GM18519 (cell line): Measurements from ENCODE around the gene WFIKKN1.
"Not testable (repeated sequence)": the region's sequence is repeated elsewhere in the genome, so short reads cannot be mapped to it uniquely, and the experiment has no call there.

Experiments
- ATAC-seq: cut with Tn5 transposase; IDR thresholded peaks from one replicate; pipeline ENCODE4 v1.9.1; 2021; ENCODE audit warnings: mild to moderate bottlenecking, moderate library complexity; ENCODE audit not compliant: unreplicated experiment, low FRiP score

The WFIKKN1 gene

GRCh38 chr16:593807-594206 is 37.0 kb upstream of the WFIKKN1 start:
- ATAC-seq, result no peak

GRCh38 chr16:595094-595528 is 35.7 kb upstream of the WFIKKN1 start:
- no peak for ATAC-seq

- no peak for ATAC-seq
These were observed 34.6 kb upstream of the WFIKKN1 start for GRCh38 chr16:595942-596735.

GRCh38 chr16:596736-597060 is 34.1 kb upstream of the WFIKKN1 start:
- ATAC-seq, result no peak

GRCh38 chr16:597655-598054 is 33.1 kb upstream of the WFIKKN1 start:
- ATAC-seq, result not testable (repeated sequence)

GRCh38 chr16:598823-599739 is 31.7 kb upstream of the WFIKKN1 start:
- ATAC-seq, result no peak

- no peak for ATAC-seq
These were observed 30.0 kb upstream of the WFIKKN1 start for GRCh38 chr16:600781-601180.

- no peak for ATAC-seq
These were observed 26.9 kb upstream of the WFIKKN1 start for GRCh38 chr16:603933-604332.

GRCh38 chr16:606656-607307 is 24.0 kb upstream of the WFIKKN1 start:
- no peak for ATAC-seq

GRCh38 chr16:608019-608418 is 22.8 kb upstream of the WFIKKN1 start:
- no peak for ATAC-seq

- ATAC-seq, result no peak
These were observed 21.5 kb upstream of the WFIKKN1 start for GRCh38 chr16:609316-609715.

- no peak for ATAC-seq
These were observed 20.8 kb upstream of the WFIKKN1 start for GRCh38 chr16:609984-610383.

- no peak for ATAC-seq
These were observed 20.0 kb upstream of the WFIKKN1 start for GRCh38 chr16:610513-611381.

GRCh38 chr16:615122-615521 is 15.7 kb upstream of the WFIKKN1 start:
- ATAC-seq, result no peak

GRCh38 chr16:616733-617586 is 13.8 kb upstream of the WFIKKN1 start:
- ATAC-seq, result no peak

GRCh38 chr16:617855-618254 is 12.9 kb upstream of the WFIKKN1 start:
- ATAC-seq, result no peak

- ATAC-seq, result no peak
These were observed 11.2 kb upstream of the WFIKKN1 start for GRCh38 chr16:619476-620100.

- ATAC-seq, result no peak
These were observed 9.9 kb upstream of the WFIKKN1 start for GRCh38 chr16:620700-621525.
